SK-N-SH (cell line): Measurements from ENCODE around the gene KIAA1191. TPM values are rescaled to one million over a fixed set of nuclear protein-coding genes. Genes with fewer than 3 reads are reported as not detected.

Source experiments
- CTCF ChIA-PET: fragments of 300-600, 350-600 bp; formaldehyde crosslinking; extraction: SDS; loops from one replicate; lab custom pipeline; 2021; lab: Yijun Ruan, JAX
- POLR2A ChIA-PET: fragments of 350-600 bp; sonication (Branson Sonifier 250); formaldehyde crosslinking; extraction: SDS; loops from one replicate; lab custom pipeline; 2020; ENCODE audit warnings: antibody characterized with exemption, inconsistent platforms; lab: Yijun Ruan, JAX
- DNase-seq: peaks from one replicate; pipeline ENCODE4 v3.0.0; 2012
- H2AFZ ChIP-seq: fragments of 200-600 bp; sonication (generic); 2 replicates; pipeline ENCODE4 v1.8.1; 2016; ENCODE audit warnings: antibody characterized with exemption, mild to moderate bottlenecking, low read depth
- H3F3A ChIP-seq: fragments of 200-600 bp; sonication (generic); replicated peaks from 2 replicates; pipeline ENCODE3; 2016; ENCODE audit warnings: antibody characterized with exemption, mild to moderate bottlenecking; ENCODE audit not compliant: insufficient read depth
- H3K27ac ChIP-seq, 2 experiments: fragments of 200-500 bp in 1 of 2; fragments of 200-600 bp in 1 of 2; sonication (Bioruptor generic) in 1 of 2; sonication (generic), shearing (Covaris generic) in 1 of 2; 2 replicates each; pipeline versions ENCODE4 v1.5.1 to v1.6.1; 2014 to 2016; ENCODE audit warnings: low read depth in 2 of 2, inconsistent platforms in 1 of 2, low read length in 1 of 2, mild to moderate bottlenecking in 1 of 2, mixed read lengths in 1 of 2
- H3K27me3 ChIP-seq: fragments of 200-600 bp; sonication (generic), shearing (Covaris generic); 2 replicates; pipeline ENCODE4 v1.6.1; 2016; ENCODE audit warnings: mixed run types; ENCODE audit not compliant: insufficient read depth
- H3K36me3 ChIP-seq, 2 experiments: fragments of 200-500 bp in 1 of 2; fragments of 200-600 bp in 1 of 2; sonication (Bioruptor generic) in 1 of 2; sonication (generic) in 1 of 2; replicated peaks in 1 of 2; 2 replicates each; pipeline versions ENCODE3 to v1.5.1; 2014 to 2016; ENCODE audit warnings: low read length in 1 of 2, mild to moderate bottlenecking in 1 of 2; ENCODE audit not compliant: insufficient read depth in 2 of 2, control insufficient read depth in 1 of 2
- H3K4me1 ChIP-seq, 2 experiments: fragments of 200-500 bp in 1 of 2; fragments of 200-600 bp in 1 of 2; sonication (Bioruptor generic) in 1 of 2; sonication (generic), shearing (Covaris generic) in 1 of 2; 2 replicates each; pipeline versions ENCODE4 v1.5.1 to v1.6.1; 2014 to 2016; ENCODE audit warnings: low read depth in 1 of 2, low read length in 1 of 2, mixed run types in 1 of 2; ENCODE audit not compliant: insufficient read depth in 2 of 2, control insufficient read depth in 1 of 2
- H3K4me2 ChIP-seq: fragments of 200-600 bp; sonication (generic), shearing (Covaris generic); 2 replicates; pipeline ENCODE4 v1.6.1; 2017; ENCODE audit warnings: mixed run types
- H3K4me3 ChIP-seq, 2 experiments: fragments of 200-500 bp in 1 of 2; fragments of 200-600 bp in 1 of 2; sonication (Bioruptor generic) in 1 of 2; sonication (generic), shearing (Covaris generic) in 1 of 2; 2 replicates each; pipeline versions ENCODE4 v1.5.1 to v1.8.1; 2014 to 2016; ENCODE audit warnings: low read depth in 2 of 2, inconsistent platforms in 1 of 2, low read length in 1 of 2, mild to moderate bottlenecking in 1 of 2, mixed read lengths in 1 of 2, moderate library complexity in 1 of 2
- H3K79me2 ChIP-seq: fragments of 200-600 bp; sonication (generic); 2 replicates; pipeline ENCODE4 v1.8.1; 2017; ENCODE audit warnings: mild to moderate bottlenecking; ENCODE audit not compliant: insufficient read depth
- H3K9ac ChIP-seq: fragments of 200-600 bp; sonication (generic); 2 replicates; pipeline ENCODE4 v1.6.1; 2017; ENCODE audit warnings: mixed run types
- H3K9me2 ChIP-seq: fragments of 200-600 bp; sonication (generic); 2 replicates; pipeline ENCODE4 v1.6.1; 2017; ENCODE audit warnings: mixed run types
- H3K9me3 ChIP-seq: fragments of 200-600 bp; sonication (generic); 2 replicates; pipeline ENCODE4 v1.6.1; 2017; ENCODE audit warnings: mixed run types, mild to moderate bottlenecking, moderate library complexity
- H4K20me1 ChIP-seq: fragments of 200-600 bp; sonication (generic); 2 replicates; pipeline ENCODE4 v1.6.1; 2017; ENCODE audit warnings: mild to moderate bottlenecking, mixed run types; ENCODE audit not compliant: insufficient read depth
- CHD2 ChIP-seq: fragments of 150-350 bp; IDR thresholded peaks from 2 replicates; pipeline ENCODE4 v1.6.1; 2018; ENCODE audit warnings: low read length; ENCODE audit not compliant: partially characterized antibody
- EP300 ChIP-seq, 2 experiments: IDR thresholded peaks; 2 replicates each; pipeline versions ENCODE4 v1.4.0 to v1.6.1; 2012; ENCODE audit warnings: borderline replicate concordance in 1 of 2, low read depth in 1 of 2, low read length in 1 of 2
- EZH2phosphoT487 ChIP-seq: fragments of 200-600 bp; sonication (generic); IDR thresholded peaks from 2 replicates; pipeline ENCODE4 v1.6.1; 2017; ENCODE audit warnings: low read depth, mixed run types, mild to moderate bottlenecking, antibody characterized with exemption, moderate library complexity, borderline replicate concordance
- FOXM1 ChIP-seq: IDR thresholded peaks from 2 replicates; pipeline ENCODE4 v1.4.0; 2012; ENCODE audit warnings: low read depth, mild to moderate bottlenecking
- GABPA ChIP-seq: IDR thresholded peaks from 2 replicates; pipeline ENCODE4 v1.4.0; 2012; ENCODE audit warnings: low read depth, mild to moderate bottlenecking
- GATA2 ChIP-seq: sonication (generic); formaldehyde crosslinking; IDR thresholded peaks from 2 replicates; pipeline ENCODE4 v1.5.0; 2020; ENCODE audit warnings: mild to moderate bottlenecking, missing genetic modification reagents
- MEF2A ChIP-seq: IDR thresholded peaks from 2 replicates; pipeline ENCODE4 v1.4.0; 2012; ENCODE audit warnings: low read depth, borderline replicate concordance
- NRF1 ChIP-seq: IDR thresholded peaks from 2 replicates; pipeline ENCODE4 v1.6.1; 2012; ENCODE audit warnings: low read depth, mild to moderate bottlenecking, low read length
- RFX5 ChIP-seq: IDR thresholded peaks from 2 replicates; pipeline ENCODE4 v1.6.1; 2012; ENCODE audit warnings: mild to moderate bottlenecking, improper control_type of control experiment, low read length
- RXRA ChIP-seq: IDR thresholded peaks from 2 replicates; pipeline ENCODE4 v1.4.0; 2012; ENCODE audit warnings: low read depth, mild to moderate bottlenecking, borderline replicate concordance
- SMC3 ChIP-seq: IDR thresholded peaks from 2 replicates; pipeline ENCODE4 v1.6.1; 2012; ENCODE audit warnings: low read depth, low read length, improper control_type of control experiment
- TAF1 ChIP-seq: IDR thresholded peaks from 2 replicates; pipeline ENCODE4 v1.6.1; 2012; ENCODE audit warnings: low read depth, mild to moderate bottlenecking, low read length, moderate library complexity, borderline replicate concordance
- YY1 ChIP-seq: IDR thresholded peaks from 2 replicates; pipeline ENCODE4 v1.4.0; 2012; ENCODE audit warnings: low read depth, mild to moderate bottlenecking
- WGBS: methylation state at CpG from one replicate; pipeline ENCODE4 v1.1.6; 2017; ENCODE audit warnings: low lambda C conversion rate; 5-methylcytosine and 5-hydroxymethylcytosine counted together
- polyA plus RNA-seq, 3 experiments: library from polyadenylated mRNA; depleted of rRNA; stranded (reverse); fragments of >200 nt; gene quantifications; 2 replicates each; pipeline ENCODE4 v1.2.3, GENCODE V29; 2012
- TF ChIP-seq, protein P1 (sequence below): IDR thresholded peaks from 2 replicates; pipeline ENCODE4 v1.6.1; 2012; ENCODE audit warnings: mild to moderate bottlenecking, low read depth, low read length, moderate library complexity
- TF ChIP-seq, protein P2 (sequence below): fragments of 150-350 bp; IDR thresholded peaks from 2 replicates; pipeline ENCODE4 v1.6.1; 2017; ENCODE audit warnings: antibody characterized with exemption, low read length, low read depth, borderline replicate concordance
- TF ChIP-seq, protein P3 (sequence below): fragments of 200-600 bp; sonication (generic); IDR thresholded peaks from 2 replicates; pipeline ENCODE4 v1.6.1; 2017; ENCODE audit warnings: antibody characterized with exemption, mild to moderate bottlenecking, moderate library complexity

The KIAA1191 gene
- polyA plus RNA-seq, 1 of the 3 experiments (the other 2 are of a cell fraction), result 100 TPM

DNA sequence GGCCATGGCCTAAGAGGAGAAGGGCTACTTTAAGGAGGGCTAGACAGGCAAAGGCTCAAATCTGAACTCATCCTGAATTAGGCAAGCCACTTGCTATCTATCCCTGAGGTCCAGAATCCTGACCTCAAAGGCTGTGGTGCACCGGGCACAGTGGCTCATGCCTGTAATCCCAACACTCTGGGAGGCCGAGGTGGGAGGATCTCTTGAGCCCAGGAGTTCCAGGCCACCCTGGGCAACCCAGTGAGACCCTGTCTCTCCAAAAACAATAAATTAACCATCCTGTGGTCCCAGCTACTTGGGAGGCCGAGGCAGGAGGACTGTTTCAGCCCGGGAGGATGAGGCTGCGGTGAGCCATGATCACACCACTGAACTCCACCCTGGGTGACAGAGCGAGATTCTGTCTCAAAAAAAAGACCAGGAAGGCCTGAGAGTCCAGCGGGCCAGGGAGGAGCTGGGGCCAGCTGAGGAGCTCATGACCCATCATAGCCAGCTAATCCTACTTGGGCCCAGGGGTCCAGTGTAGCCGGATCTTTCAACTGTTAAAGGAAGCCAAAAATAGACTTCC, 22.9 kb upstream of the KIAA1191 start:
- POLR2A ChIA-PET, result interaction anchor here (0.7 to 1.7 kb wide), 2 partner anchors 23 to 199 kb away, joined by 5 to 6 read pairs; partner anchors contain the start of gene KIAA1191

More for the DNA sequence above, 22.9 kb upstream of the KIAA1191 start:
- H3K4me1 ChIP-seq, result peaks cover 0 to 12% of the 10 kb centered on the region in 2 experiments; a peak in 2 of 4 replicates
- no peak overlapping the region for H3K4me3 ChIP-seq
- H2AFZ ChIP-seq, result no peak overlapping the region
- H4K20me1 ChIP-seq, result no peaks in the 10 kb centered on the region
- TF ChIP-seq FOXM1, result no peak
- TF ChIP-seq TAF1, result no peak
- TF ChIP-seq EZH2phosphoT487, result no peak
- TF ChIP-seq EP300 (IDR thresholded peaks at IDR 0.05; ENCODE audit: borderline replicate concordance in 1 of 2, low read depth in 1 of 2, low read length in 1 of 2), result no peak
- no peak for TF ChIP-seq YY1
- no peak for TF ChIP-seq MEF2A
- TF ChIP-seq CHD2, result no peak
- TF ChIP-seq GATA2 (CRISPR knock-in tag), result no peak
- no peak for TF ChIP-seq RXRA
- no peak for TF ChIP-seq NRF1
- TF ChIP-seq, protein P1, sequence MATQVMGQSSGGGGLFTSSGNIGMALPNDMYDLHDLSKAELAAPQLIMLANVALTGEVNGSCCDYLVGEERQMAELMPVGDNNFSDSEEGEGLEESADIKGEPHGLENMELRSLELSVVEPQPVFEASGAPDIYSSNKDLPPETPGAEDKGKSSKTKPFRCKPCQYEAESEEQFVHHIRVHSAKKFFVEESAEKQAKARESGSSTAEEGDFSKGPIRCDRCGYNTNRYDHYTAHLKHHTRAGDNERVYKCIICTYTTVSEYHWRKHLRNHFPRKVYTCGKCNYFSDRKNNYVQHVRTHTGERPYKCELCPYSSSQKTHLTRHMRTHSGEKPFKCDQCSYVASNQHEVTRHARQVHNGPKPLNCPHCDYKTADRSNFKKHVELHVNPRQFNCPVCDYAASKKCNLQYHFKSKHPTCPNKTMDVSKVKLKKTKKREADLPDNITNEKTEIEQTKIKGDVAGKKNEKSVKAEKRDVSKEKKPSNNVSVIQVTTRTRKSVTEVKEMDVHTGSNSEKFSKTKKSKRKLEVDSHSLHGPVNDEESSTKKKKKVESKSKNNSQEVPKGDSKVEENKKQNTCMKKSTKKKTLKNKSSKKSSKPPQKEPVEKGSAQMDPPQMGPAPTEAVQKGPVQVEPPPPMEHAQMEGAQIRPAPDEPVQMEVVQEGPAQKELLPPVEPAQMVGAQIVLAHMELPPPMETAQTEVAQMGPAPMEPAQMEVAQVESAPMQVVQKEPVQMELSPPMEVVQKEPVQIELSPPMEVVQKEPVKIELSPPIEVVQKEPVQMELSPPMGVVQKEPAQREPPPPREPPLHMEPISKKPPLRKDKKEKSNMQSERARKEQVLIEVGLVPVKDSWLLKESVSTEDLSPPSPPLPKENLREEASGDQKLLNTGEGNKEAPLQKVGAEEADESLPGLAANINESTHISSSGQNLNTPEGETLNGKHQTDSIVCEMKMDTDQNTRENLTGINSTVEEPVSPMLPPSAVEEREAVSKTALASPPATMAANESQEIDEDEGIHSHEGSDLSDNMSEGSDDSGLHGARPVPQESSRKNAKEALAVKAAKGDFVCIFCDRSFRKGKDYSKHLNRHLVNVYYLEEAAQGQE, result no peak
- TF ChIP-seq, protein P2, sequence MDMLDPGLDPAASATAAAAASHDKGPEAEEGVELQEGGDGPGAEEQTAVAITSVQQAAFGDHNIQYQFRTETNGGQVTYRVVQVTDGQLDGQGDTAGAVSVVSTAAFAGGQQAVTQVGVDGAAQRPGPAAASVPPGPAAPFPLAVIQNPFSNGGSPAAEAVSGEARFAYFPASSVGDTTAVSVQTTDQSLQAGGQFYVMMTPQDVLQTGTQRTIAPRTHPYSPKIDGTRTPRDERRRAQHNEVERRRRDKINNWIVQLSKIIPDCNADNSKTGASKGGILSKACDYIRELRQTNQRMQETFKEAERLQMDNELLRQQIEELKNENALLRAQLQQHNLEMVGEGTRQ, result no peak
- TF ChIP-seq SMC3, result no peak
- TF ChIP-seq, protein P3, sequence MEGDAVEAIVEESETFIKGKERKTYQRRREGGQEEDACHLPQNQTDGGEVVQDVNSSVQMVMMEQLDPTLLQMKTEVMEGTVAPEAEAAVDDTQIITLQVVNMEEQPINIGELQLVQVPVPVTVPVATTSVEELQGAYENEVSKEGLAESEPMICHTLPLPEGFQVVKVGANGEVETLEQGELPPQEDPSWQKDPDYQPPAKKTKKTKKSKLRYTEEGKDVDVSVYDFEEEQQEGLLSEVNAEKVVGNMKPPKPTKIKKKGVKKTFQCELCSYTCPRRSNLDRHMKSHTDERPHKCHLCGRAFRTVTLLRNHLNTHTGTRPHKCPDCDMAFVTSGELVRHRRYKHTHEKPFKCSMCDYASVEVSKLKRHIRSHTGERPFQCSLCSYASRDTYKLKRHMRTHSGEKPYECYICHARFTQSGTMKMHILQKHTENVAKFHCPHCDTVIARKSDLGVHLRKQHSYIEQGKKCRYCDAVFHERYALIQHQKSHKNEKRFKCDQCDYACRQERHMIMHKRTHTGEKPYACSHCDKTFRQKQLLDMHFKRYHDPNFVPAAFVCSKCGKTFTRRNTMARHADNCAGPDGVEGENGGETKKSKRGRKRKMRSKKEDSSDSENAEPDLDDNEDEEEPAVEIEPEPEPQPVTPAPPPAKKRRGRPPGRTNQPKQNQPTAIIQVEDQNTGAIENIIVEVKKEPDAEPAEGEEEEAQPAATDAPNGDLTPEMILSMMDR, result no peak
- TF ChIP-seq RFX5, result no peak
- no peak for TF ChIP-seq GABPA
- H3K36me3 ChIP-seq, result peaks cover 20 to 56% of the 10 kb centered on the region in 2 experiments
- peaks cover 35% of the 10 kb centered on the region for H3K79me2 ChIP-seq
- no peaks in the 10 kb centered on the region for H3K9me3 ChIP-seq
- WGBS, result 97% methylated on average over 6 of the region's 8 CpGs
- no peak overlapping the region for H3K9ac ChIP-seq
- no peak for DNase-seq
- H3K27ac ChIP-seq, result no peak overlapping the region
- H3K4me2 ChIP-seq, result no peak overlapping the region
- no peaks in the 10 kb centered on the region for H3K27me3 ChIP-seq
- H3K9me2 ChIP-seq, result no peaks in the 10 kb centered on the region
- CTCF ChIA-PET, result interaction anchor here (0.7 kb wide), 1 partner anchor 89 kb away, joined by 3 read pairs; no protein-coding TSS in a partner anchor
- H3F3A ChIP-seq, result peaks cover 5% of the 10 kb centered on the region
